Omental fat pad (tissue), 4 donors: ENCODE results near the gene TMPRSS7. TPM values are rescaled to one million over a fixed set of nuclear protein-coding genes. Genes with fewer than 3 reads are reported as not detected.

ENCODE experiments used
- ATAC-seq: fragments of 150-250 bp; one replicate; pipeline ENCODE4 v1.9.1; 2016; ENCODE audit warnings: mild to moderate bottlenecking, moderate library complexity; ENCODE audit not compliant: low FRiP score
- DNase-seq: peaks from one replicate; pipeline ENCODE4 v3.0.0-alpha.2; 2019; ENCODE audit warnings: low spot score
- CTCF ChIP-seq, 3 donors: fragments of 450-650 bp; IDR thresholded peaks; one replicate each; pipeline ENCODE4 v1.5.1; 2016 to 2017; ENCODE audit warnings: antibody characterized with exemption in 3 of 3, mild to moderate bottlenecking in 3 of 3, moderate library complexity in 2 of 3
- total RNA-seq, 4 donors: library from RNA; depleted of rRNA; stranded (reverse); fragments of >200 nt; gene quantifications; one replicate each; pipeline ENCODE4 v1.1.0, GENCODE V29; 2016

Gene TMPRSS7
- total RNA-seq, 4 donors from 2014 or later = not detected

DNA sequence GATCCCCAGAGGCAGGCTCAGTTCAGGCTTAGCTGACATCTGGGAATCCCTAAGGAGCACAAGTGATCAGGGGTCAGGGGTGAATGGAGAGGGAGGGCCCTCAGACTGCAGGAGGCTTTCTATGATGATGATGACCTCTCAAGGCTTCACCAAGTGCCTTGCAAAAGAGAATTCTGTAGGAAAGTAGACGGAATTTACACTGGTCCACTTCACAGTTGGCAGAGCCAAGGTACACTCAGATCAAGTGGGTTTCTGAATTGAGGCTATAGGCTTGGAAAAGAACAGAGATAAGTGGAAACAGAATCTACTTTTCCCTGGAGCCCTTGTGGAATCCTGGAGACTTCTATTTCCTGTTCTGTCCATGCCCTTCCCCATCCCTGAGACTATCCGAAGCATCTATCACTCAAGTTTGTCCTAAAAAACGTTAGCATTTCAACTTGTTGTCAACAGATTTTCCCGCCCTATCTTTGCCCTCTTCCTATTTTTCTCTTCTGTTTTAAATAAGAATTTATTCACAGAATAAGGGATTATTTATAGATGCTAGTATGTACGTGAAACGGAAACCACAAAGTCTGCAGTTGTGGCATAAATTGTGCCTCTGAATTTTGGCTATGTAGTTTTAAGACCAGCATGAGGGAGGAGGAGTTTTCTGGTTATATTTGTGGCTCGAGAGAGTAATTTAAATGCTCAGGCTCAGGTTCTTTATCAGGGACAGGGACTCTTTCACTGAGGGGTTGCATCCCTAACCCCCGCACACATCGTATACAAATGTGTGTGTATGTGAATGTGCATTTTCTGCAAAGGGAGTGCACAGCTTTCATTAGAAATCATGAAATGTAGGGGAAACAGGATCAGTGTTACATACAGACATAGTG lies 85.7 kb downstream of the TMPRSS7 start:
- DNase-seq = no peak
- ATAC-seq = no peak
- no peak for TF ChIP-seq CTCF (IDR thresholded peaks at IDR 0.05)

- DNase-seq (no peak), ATAC-seq (no peak)
- TF ChIP-seq CTCF (IDR thresholded peaks at IDR 0.05) = no peak
Measured at GRCh38 chr3:112121577-112122547, 87.3 kb downstream of the TMPRSS7 start.

DNA sequence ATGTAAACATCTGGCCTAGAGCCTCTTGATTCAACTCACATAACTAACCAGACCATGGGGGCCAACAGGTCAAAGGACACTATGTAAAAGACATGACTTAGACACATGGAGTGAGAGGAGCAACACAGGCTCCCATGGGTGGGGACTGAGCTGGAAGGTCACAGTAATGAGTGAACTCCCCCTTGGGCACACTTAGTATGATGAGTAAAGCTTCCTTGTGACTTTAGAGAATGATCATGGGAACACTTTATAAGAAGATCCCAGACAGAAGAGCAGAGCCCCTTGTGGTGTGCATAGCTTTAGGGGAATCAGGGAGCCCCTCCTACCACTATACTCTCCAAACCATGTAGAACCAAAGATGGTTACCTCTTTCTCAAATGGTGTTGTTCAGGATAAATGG lies 88.3 kb downstream of the TMPRSS7 start:
- TF ChIP-seq CTCF (IDR thresholded peaks at IDR 0.05) = no peak
- ATAC-seq (no peak), DNase-seq (no peak)

DNA sequence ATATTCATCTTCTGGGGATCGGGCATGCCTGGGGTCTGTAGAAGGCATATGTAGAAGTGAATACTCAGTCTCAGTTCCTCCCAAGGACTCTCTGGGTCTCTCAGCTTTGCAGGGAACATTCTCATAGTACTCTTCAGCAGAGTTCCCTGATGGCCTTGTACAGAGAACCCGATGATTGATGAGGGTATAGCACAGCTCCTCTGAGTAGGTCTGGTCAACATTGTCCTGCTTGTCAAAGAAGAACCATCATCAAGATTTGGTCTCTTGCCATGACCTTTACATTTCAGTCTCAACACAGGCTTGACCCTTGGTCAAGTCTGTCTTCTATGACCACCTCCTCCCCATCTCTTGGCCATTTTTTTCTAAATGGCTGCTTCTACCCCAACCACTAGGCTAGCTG lies 89.0 kb downstream of the TMPRSS7 start:
- ATAC-seq (no peak), DNase-seq (no peak)
- TF ChIP-seq CTCF (IDR thresholded peaks at IDR 0.05) = no peak

- ATAC-seq = no peak
- DNase-seq = no peak
- TF ChIP-seq CTCF (IDR thresholded peaks at IDR 0.05) = no peak
Measured at GRCh38 chr3:112124907-112125607, 90.5 kb downstream of the TMPRSS7 start.

DNA sequence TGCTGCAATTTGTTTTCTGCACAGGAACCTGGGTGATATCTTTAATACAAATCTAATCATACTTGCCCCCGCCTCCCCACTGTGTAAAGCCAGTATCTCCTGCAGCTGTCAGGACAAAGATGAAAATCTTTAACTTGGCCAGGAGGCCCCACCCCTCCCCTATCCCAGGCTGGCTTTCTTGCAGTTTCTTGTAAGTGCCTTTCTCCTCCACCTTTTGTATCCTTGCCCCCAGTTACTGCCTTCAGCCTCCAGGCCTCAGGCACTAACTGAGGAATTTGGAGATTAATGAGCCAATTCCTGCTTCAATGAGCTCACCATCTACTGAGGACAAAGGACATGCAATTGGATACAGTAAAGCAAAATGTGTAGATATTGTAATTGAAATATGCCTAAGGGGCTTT lies 92.0 kb downstream of the TMPRSS7 start:
- DNase-seq (no peak), ATAC-seq (no peak)
- TF ChIP-seq CTCF (IDR thresholded peaks at IDR 0.05) = no peak
